Measurements from ENCODE around the gene IL1R1.
"Not testable (repeated sequence)": the region's sequence is repeated elsewhere in the genome, so short reads cannot be mapped to it uniquely, and the experiment has no call there.

Gene IL1R1

DNA sequence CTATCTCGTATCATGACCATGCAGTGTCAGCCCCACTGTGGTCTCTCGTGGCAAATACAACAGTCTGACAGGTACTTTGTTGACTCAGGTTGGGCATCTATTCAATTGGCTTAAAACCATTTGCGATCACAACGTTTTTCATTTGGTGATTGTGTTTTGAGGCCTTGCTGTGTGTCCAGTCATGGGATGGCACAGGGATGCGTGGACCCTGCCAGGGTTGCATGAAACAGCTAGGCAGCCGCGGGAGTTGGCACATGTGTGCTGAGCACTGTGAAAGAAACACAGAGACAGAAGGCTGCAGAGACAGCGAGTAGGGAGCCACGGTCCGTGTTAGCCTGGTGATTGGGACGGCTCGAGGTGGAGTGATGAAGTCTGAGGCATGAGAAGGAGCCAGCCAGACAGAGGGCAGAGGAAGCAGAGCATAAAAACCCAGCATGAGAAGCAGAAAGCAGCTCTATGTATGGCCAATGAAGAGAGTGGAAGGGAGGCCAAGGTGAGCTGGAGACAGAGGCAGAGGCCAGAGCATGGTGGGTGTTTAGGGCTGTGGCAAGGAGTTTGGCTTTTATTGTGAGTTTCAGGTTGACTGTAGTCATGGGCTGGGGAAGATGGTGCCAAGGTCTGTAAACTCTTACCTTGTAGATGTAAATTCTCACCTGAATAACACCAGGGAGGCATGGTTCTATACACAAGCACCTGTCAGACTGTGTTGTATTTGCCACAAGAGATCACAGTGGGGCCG lies 31.8 kb upstream of the IL1R1 start:
- no peak for DNase-seq (ENCODE audit: low spot score)

DNA sequence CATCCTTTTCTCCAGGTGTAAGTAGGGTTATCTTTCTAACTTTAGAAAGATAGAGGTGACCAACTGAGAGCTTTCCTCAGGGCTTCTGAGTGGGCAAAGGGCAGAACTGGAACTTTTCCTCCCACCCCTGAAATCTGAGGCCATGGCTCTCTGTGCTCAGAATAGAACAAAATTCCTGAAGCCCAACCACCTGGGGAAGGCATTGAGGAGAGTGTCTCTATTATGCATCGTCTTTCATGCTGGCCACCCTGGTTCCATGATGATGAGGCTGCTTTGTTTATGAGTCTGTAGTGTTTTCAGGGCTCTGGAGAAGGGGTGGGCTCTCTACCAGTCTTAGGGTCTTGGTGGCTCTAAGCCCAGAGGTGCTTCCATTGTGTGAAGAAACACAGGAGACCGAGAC lies 30.7 kb upstream of the IL1R1 start:
- no peak for DNase-seq (ENCODE audit: low spot score)

DNA sequence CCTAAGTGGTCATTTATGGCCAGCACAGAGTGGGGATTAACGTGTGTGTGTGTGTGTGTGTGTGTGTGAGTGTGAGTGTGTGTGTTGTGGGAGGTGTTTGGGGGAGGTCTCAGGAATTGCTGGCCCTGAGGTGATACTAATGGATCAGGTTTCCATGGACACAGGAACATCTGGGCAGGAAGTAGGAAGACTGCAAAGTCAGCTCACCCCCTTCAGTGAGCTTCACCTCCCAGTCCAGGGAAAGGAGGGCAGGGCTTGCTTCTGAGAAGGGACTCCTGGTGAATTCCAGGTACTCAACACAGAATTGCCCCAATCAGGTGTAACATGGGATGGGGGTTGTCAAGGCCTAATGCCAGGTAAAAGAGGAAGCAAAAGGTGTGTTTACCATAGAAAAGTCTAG lies 30.3 kb upstream of the IL1R1 start:
- no peak for DNase-seq (ENCODE audit: low spot score)

DNA sequence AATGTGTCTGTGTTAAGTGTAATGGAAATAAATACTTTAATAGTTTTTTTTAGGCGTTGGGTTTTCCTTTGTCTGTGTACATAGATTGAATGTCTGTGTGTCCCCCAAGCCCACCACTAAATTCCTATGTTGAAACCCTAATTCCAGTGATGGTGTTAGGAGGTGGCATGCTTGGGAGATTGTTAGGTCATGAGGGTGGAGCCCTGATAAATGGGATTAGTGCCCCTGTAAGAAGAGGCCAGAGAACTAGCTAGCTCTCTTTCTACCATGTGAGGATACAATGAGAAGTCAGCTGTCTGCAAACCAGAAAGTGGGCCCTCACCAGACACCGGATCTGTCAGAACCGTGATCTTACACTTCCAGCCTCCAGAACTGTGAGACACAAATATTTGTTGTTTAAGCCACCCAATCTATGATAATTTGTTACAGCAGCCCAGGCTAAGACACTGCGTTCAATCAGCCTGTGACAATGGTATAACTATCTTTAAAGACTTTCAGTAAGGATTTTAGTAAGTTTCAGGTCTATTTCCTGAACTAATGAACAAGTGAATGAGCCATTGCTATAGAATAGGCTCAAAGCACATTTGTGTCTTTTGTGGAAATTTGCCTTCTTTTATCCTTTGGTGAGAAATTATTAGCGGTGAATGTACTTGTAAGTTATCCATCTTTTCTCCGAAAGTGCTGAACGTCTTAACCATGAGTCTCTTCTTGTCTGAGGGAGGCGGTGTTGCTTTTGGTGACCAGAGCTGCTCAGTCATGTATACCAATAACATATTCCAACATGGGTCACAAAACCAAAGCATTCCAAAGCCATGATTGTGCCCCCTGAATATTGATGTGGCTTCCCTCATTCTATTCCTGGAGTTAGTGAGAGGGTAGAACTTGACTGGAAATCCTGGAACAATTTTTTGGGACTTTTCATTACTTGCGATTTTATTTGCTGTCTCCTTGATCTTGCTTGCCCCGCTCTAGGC lies 29.6 kb upstream of the IL1R1 start:
- no peak for DNase-seq (ENCODE audit: low spot score)

DNA sequence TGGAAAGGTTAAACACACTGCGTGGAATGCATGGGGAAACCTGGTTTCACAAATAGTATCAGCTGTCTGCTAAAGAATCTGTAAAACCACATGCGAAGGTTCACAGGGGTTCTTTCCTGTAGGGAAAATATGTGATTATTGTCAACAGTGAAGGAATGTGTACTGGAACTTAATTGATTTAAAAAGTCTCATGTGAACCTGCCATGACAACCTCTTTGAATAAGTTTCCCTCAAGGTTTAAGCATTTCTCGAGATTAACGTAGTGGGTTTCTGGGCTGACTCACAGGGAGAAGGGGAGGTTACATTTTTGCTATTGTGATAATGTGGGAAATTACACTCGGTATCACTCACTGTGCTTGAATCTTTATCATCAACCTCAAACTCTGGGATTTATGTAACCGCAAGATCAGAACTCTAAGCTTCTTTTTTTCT lies 28.2 kb upstream of the IL1R1 start:
- DNase-seq (ENCODE audit: low spot score), result no peak

DNA sequence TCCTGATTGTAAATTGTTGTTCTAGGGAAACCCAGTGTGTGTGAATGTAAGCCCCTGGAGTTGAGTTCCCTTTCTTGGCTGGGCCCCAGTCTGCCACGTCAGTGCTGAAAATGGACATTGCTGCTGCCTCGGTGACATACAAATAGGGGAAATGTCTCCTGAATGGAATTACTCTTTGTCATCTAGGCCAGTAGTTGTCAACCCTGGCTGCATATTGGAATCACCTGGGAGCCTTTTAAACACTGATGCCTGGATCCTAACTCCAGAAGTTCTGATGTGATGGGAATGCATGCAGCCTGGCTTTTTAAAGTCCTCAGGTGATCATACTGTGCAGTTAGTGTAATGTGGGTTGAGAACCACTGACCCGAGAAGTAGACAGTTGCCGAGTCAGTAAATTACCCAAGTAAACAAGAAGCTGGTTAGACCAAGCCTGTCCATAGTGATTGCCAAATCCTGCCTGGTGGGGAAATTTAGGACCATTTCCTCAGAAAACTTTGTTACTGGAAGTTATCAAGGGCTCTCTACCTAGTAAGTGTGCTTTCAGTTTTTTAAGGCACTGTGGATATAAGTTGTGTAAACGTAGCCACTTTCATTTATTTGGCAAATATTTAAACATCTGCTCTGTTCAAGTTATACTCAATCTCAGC lies 27.6 kb upstream of the IL1R1 start:
- no peak for DNase-seq (ENCODE audit: low spot score)

DNA sequence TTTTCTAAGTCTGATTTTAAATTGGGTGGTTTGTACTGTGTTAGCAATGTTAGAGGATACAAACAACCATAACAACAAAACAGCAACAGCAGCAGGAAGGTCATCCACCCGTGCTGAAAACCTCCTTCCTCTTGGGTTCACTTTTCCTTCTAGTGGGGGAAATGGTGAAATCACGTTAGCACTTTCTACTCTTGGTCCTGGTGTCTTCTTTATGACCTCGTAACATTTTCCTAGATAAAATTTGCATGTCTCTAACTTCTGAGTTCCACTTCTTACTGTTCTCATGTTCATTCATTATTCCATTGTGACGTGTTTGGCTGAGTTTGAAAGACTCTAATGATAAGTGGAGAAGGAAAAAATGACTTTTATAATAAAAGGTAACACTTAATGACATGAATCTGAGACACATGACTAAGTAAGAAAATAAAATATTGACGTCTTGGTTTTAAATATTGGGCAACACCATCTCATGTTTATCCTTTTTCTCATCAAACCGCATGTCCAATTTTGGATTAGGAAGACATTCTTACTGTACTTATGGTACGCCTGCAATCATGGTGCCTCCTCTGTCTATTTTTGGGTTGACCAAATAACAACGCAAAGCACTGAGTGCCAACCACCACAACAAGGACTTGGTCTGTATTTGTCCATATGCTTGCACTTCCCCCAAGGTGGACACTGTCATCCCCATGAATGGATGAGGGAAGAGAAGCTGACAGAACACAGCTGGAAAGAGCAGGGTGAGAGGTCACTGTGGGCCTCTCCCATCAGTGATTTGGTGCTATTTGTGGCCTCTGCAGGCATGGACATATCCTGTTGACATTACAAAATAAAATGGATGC lies 25.7 kb upstream of the IL1R1 start:
- no peak for DNase-seq (ENCODE audit: low spot score)

DNA sequence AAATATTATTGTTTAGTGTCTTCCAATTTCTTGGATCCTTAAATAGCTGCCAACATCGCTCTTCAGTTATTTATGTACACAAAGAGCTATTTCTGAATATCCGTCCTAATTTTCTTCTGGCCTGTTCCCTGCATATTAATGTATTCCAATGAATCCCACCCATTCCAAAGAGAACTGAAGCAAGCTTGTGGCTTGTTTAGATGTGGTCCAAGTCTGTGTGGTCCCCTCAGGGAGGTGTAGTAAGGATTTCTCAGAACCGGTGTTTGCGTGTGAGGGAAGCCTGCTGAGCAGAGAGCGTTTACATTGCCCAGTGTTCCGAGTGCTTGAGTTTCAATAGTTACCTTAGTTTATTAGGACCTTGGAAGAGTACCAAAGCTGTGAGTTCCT lies 25.1 kb upstream of the IL1R1 start:
- DNase-seq (ENCODE audit: low spot score), result no peak

DNA sequence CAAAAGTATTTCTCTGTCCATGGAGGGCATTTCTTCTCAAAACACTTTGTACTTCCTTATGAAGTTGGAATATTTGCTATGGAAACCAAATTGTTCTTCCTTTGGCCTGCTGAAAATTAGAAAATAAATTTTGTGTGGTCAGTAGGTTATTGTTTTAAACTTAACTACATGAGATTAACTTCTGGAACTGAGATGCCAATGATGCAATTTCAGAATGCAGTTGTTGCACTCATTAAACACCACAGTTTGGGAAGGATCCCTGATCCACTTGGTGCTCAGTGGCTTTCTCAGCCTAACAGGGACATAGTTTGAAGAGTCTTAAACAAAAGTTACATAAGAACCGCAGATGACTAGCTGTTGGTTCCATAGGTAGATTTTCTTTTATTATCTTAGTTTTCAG lies 23.3 kb upstream of the IL1R1 start:
- no peak for DNase-seq (ENCODE audit: low spot score)

DNA sequence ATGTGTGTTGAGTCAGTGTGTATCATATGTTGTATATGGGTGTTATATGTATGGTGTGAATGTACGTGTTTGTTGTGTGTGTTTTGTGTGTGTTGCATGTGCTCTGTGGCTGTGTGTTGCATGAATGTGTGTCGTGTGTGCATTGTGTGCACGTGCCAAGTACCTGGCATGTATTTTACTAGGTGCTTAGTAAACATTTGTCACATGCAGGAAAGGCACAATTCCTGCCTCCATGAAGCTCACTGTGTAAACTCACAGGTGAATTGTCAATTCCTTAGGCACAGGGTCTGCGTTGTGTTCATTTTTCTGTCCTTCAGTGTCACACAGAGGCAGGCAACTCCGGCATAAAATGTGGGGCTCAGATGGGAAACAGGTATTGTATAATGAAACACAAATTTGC lies 22.3 kb upstream of the IL1R1 start:
- no peak for DNase-seq (ENCODE audit: low spot score)

DNA sequence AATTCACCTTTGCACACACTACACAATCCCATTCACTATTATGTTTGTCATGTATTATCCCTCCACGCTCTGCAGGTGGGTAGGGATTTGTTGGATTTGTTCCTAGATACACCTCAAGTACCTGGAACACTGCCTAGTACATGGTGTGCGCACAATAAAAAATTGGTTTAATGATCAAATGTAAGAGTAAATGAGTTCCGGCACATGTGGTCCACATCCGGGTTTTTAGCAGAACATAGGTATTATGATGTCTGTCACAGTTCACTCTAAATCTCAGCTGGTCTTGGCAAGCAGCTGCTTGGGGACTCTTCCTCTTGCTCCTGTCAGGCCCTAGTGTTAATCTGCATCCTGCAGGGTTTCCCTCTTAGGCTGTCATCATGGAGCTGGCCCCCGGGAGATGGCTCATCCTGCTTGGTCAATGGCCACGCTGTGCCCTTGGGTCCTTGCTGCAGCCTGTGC lies 21.8 kb upstream of the IL1R1 start:
- no peak for DNase-seq (ENCODE audit: low spot score)

DNA sequence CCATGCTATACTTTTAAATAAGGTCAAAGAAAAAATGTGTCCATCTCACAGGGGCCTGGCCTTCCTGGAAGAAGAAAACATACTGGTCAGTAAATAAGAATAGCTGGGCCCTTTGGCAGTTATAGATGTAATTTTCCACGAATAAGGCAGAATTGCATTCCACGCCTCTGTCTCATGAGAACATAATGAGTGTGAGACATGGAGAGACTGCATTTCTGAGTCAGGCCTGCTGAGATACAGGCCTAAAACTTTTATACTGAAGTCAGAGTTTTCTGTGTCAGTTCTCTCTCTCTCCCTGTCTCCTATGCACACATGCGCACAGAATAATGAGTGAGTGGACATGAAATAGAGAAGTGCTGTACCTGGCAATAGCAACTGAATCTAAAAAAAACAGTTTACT lies 20.4 kb upstream of the IL1R1 start:
- DNase-seq (ENCODE audit: low spot score), result peak; percentile 82

DNA sequence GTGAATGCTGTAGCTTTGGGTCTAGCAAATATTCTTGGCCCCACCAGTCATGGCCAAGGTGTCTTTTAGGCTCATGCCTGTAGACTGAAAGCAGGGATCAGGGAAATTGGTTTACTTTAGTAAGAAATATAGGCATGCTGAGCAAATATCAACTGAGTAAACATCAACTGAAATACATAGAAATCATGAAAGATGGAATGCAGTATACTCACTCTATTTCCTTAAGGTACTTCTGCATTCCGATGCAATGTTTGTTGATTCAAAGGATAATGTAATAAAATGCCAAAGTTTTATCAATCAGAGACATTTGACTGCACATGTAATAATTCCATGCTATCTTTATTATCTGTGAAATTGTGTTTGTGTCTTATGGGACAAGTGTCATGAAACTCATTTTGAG lies 19.6 kb upstream of the IL1R1 start:
- DNase-seq (ENCODE audit: low spot score), result no peak

DNA sequence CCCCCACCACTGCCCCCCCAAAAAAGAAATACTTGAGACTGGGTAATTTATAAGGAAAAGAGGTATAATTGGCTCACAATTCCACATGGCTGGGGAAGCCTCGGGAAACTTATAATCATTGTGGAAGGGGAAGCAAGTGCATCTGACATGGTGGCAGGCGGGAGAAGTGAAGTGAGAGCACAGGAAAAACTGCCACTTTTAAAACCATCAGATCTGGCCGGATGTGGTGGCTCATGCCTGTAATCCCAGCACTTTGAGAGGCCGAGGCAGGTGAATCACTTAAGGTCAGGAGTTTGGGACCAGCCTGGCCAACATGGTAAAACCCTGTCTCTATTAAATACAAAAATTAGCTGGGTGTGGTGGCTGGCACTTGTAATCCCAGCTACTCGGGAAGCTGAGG lies 18.1 kb upstream of the IL1R1 start:
- DNase-seq (ENCODE audit: low spot score), result not testable (repeated sequence)

DNA sequence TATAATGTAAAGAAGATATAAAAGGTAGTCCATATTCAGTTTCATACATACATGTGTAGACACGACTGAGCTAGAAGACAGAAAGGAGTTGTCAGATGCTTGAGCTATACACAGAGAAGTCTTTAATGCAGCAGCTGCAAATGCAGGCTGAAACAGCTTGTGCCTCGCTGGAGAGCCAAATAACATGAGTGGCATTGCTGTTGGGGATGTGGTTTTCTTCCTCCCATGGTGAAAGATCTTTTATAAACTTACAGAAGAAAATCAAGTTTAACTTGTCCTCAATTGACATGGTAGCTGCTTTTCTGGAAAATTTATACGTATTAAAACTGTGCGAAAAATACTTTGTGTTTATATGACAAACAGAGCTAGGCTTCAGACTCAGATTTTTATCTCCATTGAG lies 16.4 kb upstream of the IL1R1 start:
- no peak for DNase-seq (ENCODE audit: low spot score)

DNA sequence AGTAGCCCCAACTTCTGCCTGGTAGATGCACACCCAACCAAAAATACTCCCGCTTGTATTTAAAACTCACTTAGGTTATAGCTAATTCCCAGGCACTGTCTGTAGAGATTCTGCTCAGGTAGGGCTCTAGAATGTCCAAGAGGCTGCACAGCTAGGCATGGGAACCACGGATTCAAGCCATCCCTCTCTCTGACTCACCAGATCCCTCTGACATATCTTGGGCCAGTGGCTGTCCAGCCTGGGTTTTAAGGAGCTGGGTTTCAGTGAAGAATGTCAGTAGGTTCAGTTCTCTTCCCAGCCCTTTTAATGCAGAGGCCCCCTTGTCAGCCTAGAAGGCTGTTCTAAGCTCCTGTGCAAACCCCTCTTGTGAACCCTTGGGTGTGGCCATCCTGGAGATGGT lies 15.9 kb upstream of the IL1R1 start:
- DNase-seq (ENCODE audit: low spot score), result no peak

DNA sequence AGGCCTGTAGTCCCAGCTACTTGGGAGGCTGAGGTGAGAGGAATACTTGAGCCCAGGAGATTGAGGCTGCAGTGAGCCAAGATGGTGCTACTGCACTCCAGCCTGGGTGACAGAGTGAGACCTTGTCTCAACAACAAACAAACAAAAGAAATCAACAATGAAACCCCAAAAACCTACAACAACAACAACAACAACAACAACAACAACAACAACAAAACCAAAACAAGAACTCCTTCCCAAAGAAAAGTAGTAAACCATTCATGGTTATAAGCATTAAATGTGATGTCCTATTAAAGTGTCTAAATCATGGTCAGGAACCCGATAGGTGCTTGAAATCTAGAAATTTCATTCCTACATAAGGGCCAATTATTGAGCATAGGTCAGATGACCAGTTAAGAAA lies 13.5 kb upstream of the IL1R1 start:
- DNase-seq (ENCODE audit: low spot score), result no peak

DNA sequence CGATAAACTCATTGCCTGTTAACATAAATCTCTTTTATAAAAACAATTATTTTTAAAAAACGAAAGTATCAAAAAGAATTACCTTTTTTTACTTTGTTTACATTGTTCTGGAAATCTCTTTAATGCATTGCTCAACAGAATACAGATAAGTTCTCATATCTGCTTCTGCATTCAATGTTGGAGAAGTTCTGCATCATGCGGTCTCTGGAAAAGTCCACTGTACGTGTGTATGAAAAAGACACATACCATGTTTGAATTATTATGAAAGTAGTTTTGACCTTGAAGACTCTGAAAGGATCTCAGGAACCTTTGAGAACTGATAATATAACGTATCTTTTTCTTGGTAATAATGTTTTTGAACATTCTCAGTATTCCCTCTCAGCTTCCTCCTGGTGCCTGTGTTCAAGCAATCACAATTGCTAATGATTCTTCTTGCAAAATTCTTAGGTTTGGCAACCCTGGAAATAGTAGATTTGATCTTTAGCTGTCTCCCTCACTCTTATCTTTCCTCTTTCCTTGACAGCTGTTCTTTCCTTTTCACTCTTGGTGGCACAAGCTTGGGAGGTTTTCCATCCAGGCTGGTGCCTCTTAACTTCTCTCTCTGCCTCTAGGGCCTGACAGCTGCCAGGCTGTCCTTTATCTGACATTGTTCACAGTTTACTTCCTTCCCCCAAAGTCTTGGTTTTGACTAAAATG lies 12.4 kb upstream of the IL1R1 start:
- no peak for DNase-seq (ENCODE audit: low spot score)

DNA sequence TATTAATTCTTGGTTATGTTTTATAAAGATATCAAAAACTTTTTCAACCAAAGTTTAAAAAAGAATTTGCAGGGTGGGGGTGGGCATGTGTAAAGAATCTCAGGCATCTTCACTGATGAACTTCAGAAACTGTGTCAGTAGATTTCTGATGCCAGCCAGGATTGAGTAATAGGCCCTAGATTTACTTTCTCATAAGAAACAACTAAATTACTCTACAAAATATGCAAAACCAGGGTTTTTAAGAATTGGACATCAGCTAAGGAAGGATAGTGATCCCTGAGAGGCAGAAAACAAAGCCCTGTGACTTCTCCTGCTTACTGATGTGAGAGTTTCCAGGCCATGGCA lies 11.9 kb upstream of the IL1R1 start:
- DNase-seq (ENCODE audit: low spot score), result peak; percentile 27

DNA sequence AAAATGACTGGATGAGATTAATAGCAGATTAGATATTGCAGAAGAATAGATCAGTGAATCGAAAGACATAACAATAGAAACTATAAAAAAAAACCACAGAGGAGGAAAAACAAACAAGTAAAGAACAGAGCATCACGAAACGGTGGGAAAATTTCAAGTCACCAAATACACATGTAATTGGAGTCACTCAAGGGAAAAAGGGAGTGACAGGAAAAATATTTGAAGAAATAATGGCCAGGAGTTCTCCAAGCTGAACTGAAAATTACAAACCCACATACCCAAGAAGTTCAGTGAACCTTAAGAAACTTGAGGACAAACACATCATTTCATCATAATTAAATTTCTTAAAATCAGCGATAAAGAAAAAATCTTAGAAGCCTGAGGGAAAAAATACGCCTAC lies 11.0 kb upstream of the IL1R1 start:
- no peak for DNase-seq (ENCODE audit: low spot score)

DNA sequence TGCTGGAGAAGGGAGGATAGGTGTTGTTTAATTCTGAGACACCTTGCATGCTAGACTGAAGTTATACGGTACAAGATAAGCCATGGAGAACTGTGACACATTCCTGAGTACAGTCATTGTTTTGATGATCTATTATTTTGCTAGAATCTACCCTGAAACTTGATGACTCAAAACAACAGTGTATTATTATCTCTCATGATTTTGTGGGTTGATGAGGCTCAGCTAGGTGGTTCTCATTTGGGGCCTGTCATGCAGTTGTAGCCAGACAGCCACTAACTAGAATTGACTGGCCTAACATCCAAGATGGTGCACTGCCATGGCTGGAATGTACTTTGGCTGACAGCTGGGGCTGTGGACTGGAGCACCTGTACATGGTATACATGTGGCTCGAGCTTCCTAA lies 5.4 kb upstream of the IL1R1 start:
- no peak for DNase-seq (ENCODE audit: low spot score)

Data from GM03348 (cell line).